GM13977 (cell line): ENCODE results near the gene PTK6.
"Not testable (repeated sequence)": the region's sequence is repeated elsewhere in the genome, so short reads cannot be mapped to it uniquely, and the experiment has no call there.

Experiments used
- DNase-seq: peaks from one replicate; pipeline ENCODE4 v3.0.0; 2012; ENCODE audit warnings: low spot score
- CTCF ChIP-seq: IDR thresholded peaks from 2 replicates; pipeline ENCODE4 v1.5.1; 2012; ENCODE audit warnings: mild to moderate bottlenecking, control low read depth; ENCODE audit not compliant: insufficient read depth; ENCODE audit errors: extremely low read depth, missing control alignments
- in situ Hi-C: fragments of 300-500 bp; cut with MboI; formaldehyde crosslinking; loops from one replicate; pipeline ENCODE4 v1.12.0; 2022; ENCODE audit warnings: low sequenced_read_pairs, low pct_unique_long_range_greater_than_20kb, mixed read lengths, inconsistent platforms; ENCODE audit not compliant: unreplicated experiment

PTK6 gene

GRCh38 chr20:63572788-63573646 is 35.8 kb upstream of the PTK6 start:
- no peak for DNase-seq
- TF ChIP-seq CTCF = peak; percentile 22
- in situ Hi-C loops = no loop called here

GRCh38 chr20:63572071-63572787 is 35.1 kb upstream of the PTK6 start:
- in situ Hi-C loops = no loop called here
- no peak for TF ChIP-seq CTCF
- no peak for DNase-seq

GRCh38 chr20:63571087-63571478 is 33.9 kb upstream of the PTK6 start:
- DNase-seq, in situ Hi-C loops: not testable (repeated sequence)

GRCh38 chr20:63570281-63571086 is 33.3 kb upstream of the PTK6 start:
- TF ChIP-seq CTCF = no peak
- in situ Hi-C loops = no loop called here
- DNase-seq = no peak

GRCh38 chr20:63568986-63569949 is 32.1 kb upstream of the PTK6 start:
- no peak for TF ChIP-seq CTCF
- in situ Hi-C loops = no loop called here
- DNase-seq = no peak

GRCh38 chr20:63568170-63568981 is 31.2 kb upstream of the PTK6 start:
- TF ChIP-seq CTCF = no peak
- DNase-seq = no peak
- in situ Hi-C loops = no loop called here
